ENCODE measurements around the gene PLD5. TPM values are rescaled to one million over a fixed set of nuclear protein-coding genes. Genes with fewer than 3 reads are reported as not detected.

The PLD5 gene
- total RNA-seq, 1 experiment from 2014 or later, result 1.8 TPM

DNA sequence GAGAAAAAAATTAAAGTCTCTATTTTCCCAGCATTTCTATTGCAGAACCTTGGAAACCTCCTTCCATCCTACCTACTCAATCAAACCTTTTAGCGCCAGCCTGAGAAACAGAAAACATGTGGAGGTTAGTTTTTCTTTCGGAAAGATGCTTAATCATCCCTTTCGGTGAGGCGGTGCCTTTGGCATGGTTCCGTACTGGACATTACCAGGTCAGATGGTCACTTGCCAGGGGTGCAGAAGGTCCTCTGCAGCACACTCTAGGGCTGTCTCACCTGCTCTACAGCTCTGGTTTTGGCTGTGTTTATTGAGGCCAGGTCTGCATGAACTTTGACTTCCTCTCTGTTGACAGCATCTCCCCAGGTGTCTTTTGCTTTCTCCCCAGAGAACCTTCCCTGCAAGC, 121.5 kb downstream of the PLD5 start:
- no peak overlapping the region for H3K4me3 Mint-ChIP-seq (ENCODE audit: unreplicated experiment)
- POLR2A ChIA-PET, result no interaction called here
- TF ChIP-seq, protein P1, sequence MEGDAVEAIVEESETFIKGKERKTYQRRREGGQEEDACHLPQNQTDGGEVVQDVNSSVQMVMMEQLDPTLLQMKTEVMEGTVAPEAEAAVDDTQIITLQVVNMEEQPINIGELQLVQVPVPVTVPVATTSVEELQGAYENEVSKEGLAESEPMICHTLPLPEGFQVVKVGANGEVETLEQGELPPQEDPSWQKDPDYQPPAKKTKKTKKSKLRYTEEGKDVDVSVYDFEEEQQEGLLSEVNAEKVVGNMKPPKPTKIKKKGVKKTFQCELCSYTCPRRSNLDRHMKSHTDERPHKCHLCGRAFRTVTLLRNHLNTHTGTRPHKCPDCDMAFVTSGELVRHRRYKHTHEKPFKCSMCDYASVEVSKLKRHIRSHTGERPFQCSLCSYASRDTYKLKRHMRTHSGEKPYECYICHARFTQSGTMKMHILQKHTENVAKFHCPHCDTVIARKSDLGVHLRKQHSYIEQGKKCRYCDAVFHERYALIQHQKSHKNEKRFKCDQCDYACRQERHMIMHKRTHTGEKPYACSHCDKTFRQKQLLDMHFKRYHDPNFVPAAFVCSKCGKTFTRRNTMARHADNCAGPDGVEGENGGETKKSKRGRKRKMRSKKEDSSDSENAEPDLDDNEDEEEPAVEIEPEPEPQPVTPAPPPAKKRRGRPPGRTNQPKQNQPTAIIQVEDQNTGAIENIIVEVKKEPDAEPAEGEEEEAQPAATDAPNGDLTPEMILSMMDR (IDR thresholded peaks at IDR 0.05; ENCODE audit: insufficient read depth in 1 of 2, low read depth in 1 of 2, low read length in 1 of 2, severe bottlenecking in 1 of 2, unreplicated experiment in 1 of 2), result no peak
- no peak for DNase-seq
- no peaks in the 10 kb centered on the region for H3K4me1 Mint-ChIP-seq (ENCODE audit: low read depth, unreplicated experiment)
- H3K36me3 ChIP-seq (ENCODE audit: control insufficient read depth, insufficient read depth, low read length), result no peaks in the 10 kb centered on the region
- no peak overlapping the region for H3K4me3 ChIP-seq (ENCODE audit: low read depth, low read length)
- H3K9me3 ChIP-seq, result no peaks in the 10 kb centered on the region
- no peak overlapping the region for H3K27ac Mint-ChIP-seq (ENCODE audit: unreplicated experiment)
- H3K27me3 Mint-ChIP-seq (ENCODE audit: insufficient read depth, unreplicated experiment), result no peaks in the 10 kb centered on the region
- no peaks in the 10 kb centered on the region for H3K36me3 Mint-ChIP-seq (ENCODE audit: insufficient read depth, unreplicated experiment)
- H3K9me3 Mint-ChIP-seq (ENCODE audit: unreplicated experiment), result no peaks in the 10 kb centered on the region
- CTCF ChIA-PET, result no interaction called here
- no peaks in the 10 kb centered on the region for H3K4me1 ChIP-seq
- intact Hi-C loops (cut with micrococcal nuclease; ENCODE audit: unreplicated experiment), result no loop called here
- no peaks in the 10 kb centered on the region for H3K27me3 ChIP-seq (replicated peaks; ENCODE audit: control insufficient read depth, insufficient read depth, low read length)
- no TSS peak for BruUV-seq (replicated peaks)

DNA sequence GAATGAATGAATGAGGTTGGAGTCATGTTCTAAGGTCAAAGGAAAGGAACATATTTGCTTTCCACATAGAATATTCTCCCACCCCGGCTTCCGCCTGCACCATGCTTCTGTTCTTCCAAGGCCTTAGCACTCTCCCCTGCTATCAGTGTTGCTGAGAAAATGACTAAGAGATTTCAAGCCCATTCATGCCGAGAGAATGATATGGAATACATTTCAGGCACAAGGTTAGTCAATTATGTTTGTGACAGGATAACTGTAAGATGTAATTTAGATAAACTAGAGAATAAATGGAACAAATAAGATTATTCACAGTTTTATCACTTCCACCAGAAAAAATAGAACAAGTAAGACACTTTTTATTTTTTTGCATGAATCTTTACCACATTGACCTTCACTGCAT, 122.6 kb downstream of the PLD5 start:
- no peaks in the 10 kb centered on the region for H3K27me3 Mint-ChIP-seq (ENCODE audit: insufficient read depth, unreplicated experiment)
- no peaks in the 10 kb centered on the region for H3K36me3 ChIP-seq (ENCODE audit: control insufficient read depth, insufficient read depth, low read length)
- TF ChIP-seq, protein P1 (IDR thresholded peaks at IDR 0.05; ENCODE audit: insufficient read depth in 1 of 2, low read depth in 1 of 2, low read length in 1 of 2, severe bottlenecking in 1 of 2, unreplicated experiment in 1 of 2), result no peak
- H3K9me3 Mint-ChIP-seq (ENCODE audit: unreplicated experiment), result peaks cover 7% of the 10 kb centered on the region
- CTCF ChIA-PET, result no interaction called here
- H3K4me1 Mint-ChIP-seq (ENCODE audit: low read depth, unreplicated experiment), result no peaks in the 10 kb centered on the region
- intact Hi-C loops (cut with micrococcal nuclease; ENCODE audit: unreplicated experiment), result no loop called here
- H3K4me3 Mint-ChIP-seq (ENCODE audit: unreplicated experiment), result no peak overlapping the region
- H3K9me3 ChIP-seq, result no peaks in the 10 kb centered on the region
- H3K4me3 ChIP-seq (ENCODE audit: low read depth, low read length), result no peak overlapping the region
- no peaks in the 10 kb centered on the region for H3K4me1 ChIP-seq
- DNase-seq, result no peak
- H3K27ac Mint-ChIP-seq (ENCODE audit: unreplicated experiment), result no peak overlapping the region
- POLR2A ChIA-PET, result no interaction called here
- no TSS peak for BruUV-seq (replicated peaks)
- H3K27me3 ChIP-seq (replicated peaks; ENCODE audit: control insufficient read depth, insufficient read depth, low read length), result no peaks in the 10 kb centered on the region
- H3K36me3 Mint-ChIP-seq (ENCODE audit: insufficient read depth, unreplicated experiment), result no peaks in the 10 kb centered on the region

DNA sequence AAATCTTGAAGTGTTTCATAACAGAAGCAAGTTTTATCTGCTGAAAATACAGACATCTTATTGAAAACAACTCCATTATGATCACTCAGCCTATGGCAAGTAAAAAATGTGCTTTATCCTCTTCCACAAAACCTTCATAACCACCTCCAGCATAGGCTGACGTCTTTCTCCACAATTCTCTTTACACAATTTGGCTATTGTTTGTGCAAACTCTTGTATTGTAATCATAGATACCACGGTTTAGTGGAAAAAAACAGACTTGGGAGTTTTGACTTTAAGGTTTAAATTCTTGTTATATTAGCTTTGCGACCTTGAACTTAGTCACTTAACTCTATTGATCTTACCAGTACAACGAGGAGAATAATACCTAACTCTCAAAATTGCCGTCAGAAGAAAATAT, 126.1 kb downstream of the PLD5 start:
- no peak overlapping the region for H3K27ac Mint-ChIP-seq (ENCODE audit: unreplicated experiment)
- TF ChIP-seq, protein P1 (IDR thresholded peaks at IDR 0.05; ENCODE audit: insufficient read depth in 1 of 2, low read depth in 1 of 2, low read length in 1 of 2, severe bottlenecking in 1 of 2, unreplicated experiment in 1 of 2), result no peak
- ChIA-PET CTCF (no interaction called here), POLR2A (no interaction called here)
- no peaks in the 10 kb centered on the region for H3K4me1 Mint-ChIP-seq (ENCODE audit: low read depth, unreplicated experiment)
- no peaks in the 10 kb centered on the region for H3K36me3 ChIP-seq (ENCODE audit: control insufficient read depth, insufficient read depth, low read length)
- H3K27me3 ChIP-seq (replicated peaks; ENCODE audit: control insufficient read depth, insufficient read depth, low read length), result no peaks in the 10 kb centered on the region
- BruUV-seq (replicated peaks), result no TSS peak
- H3K4me3 Mint-ChIP-seq (ENCODE audit: unreplicated experiment), result no peak overlapping the region
- DNase-seq, result no peak
- H3K4me1 ChIP-seq, result no peaks in the 10 kb centered on the region
- no peaks in the 10 kb centered on the region for H3K27me3 Mint-ChIP-seq (ENCODE audit: insufficient read depth, unreplicated experiment)
- H3K4me3 ChIP-seq (ENCODE audit: low read depth, low read length), result no peak overlapping the region
- H3K9me3 Mint-ChIP-seq (ENCODE audit: unreplicated experiment), result peaks cover 16% of the 10 kb centered on the region
- no peaks in the 10 kb centered on the region for H3K9me3 ChIP-seq
- no peaks in the 10 kb centered on the region for H3K36me3 Mint-ChIP-seq (ENCODE audit: insufficient read depth, unreplicated experiment)
- intact Hi-C loops (cut with micrococcal nuclease; ENCODE audit: unreplicated experiment), result no loop called here
